MCF 10A (cell line): ENCODE data around the gene PROSER2. TPM values are rescaled to one million over a fixed set of nuclear protein-coding genes. Genes with fewer than 3 reads are reported as not detected.

ENCODE experiments used
- BruUV-seq: library from RNA; stranded (reverse); fragments of 400-500 nt; replicated peaks from 2 replicates; lab custom pipeline; 2021; lab: Mats Ljungman, UMichigan
- CTCF ChIA-PET: fragments of 300-600 bp; sonication (Branson Sonifier 250); formaldehyde crosslinking; extraction: SDS; loops from one replicate; lab custom pipeline; 2021; ENCODE audit warnings: antibody characterized with exemption, inconsistent platforms; lab: Yijun Ruan, JAX
- POLR2A ChIA-PET: fragments of 300-600, 350-650 bp; sonication (Branson Sonifier 250); formaldehyde crosslinking; extraction: SDS; loops from one replicate; lab custom pipeline; 2020; ENCODE audit warnings: antibody characterized with exemption, inconsistent platforms; lab: Yijun Ruan, JAX
- DNase-seq: peaks from one replicate; pipeline ENCODE4 v3.0.0-alpha.2; 2018; ENCODE audit not compliant: unreplicated experiment
- H3K27ac Mint-ChIP-seq: one replicate; pipeline ENCODE4 v1.8.0; 2022; ENCODE audit warnings: mild to moderate bottlenecking, low read depth, mixed read lengths; ENCODE audit not compliant: unreplicated experiment
- H3K27me3 Mint-ChIP-seq: one replicate; pipeline ENCODE4 v1.8.0; 2022; ENCODE audit warnings: mixed read lengths; ENCODE audit not compliant: insufficient read depth, unreplicated experiment
- H3K36me3 Mint-ChIP-seq: one replicate; pipeline ENCODE4 v1.8.0; 2022; ENCODE audit warnings: mild to moderate bottlenecking, moderate library complexity, mixed read lengths; ENCODE audit not compliant: insufficient read depth, unreplicated experiment
- H3K4me1 Mint-ChIP-seq: one replicate; pipeline ENCODE4 v1.8.0; 2022; ENCODE audit warnings: mixed read lengths; ENCODE audit not compliant: insufficient read depth, unreplicated experiment
- H3K4me3 Mint-ChIP-seq: one replicate; pipeline ENCODE4 v1.8.0; 2022; ENCODE audit warnings: mild to moderate bottlenecking, moderate library complexity, mixed read lengths; ENCODE audit not compliant: unreplicated experiment
- H3K9me3 Mint-ChIP-seq: one replicate; pipeline ENCODE4 v1.8.0; 2022; ENCODE audit warnings: mixed read lengths; ENCODE audit not compliant: unreplicated experiment
- intact Hi-C: fragments of 100-400 bp; cut with micrococcal nuclease; formaldehyde crosslinking; loops from 2 replicates; pipeline ENCODE4 v1.14.1; 2022
- total RNA-seq: library from RNA; stranded (reverse); gene quantifications from 2 replicates; pipeline ENCODE4 v1.2.3, GENCODE V29; 2022
- TF ChIP-seq, protein P1 (sequence below): fragments of 200-600 bp; IDR thresholded peaks from one replicate; pipeline ENCODE4 v1.8.0; 2022; ENCODE audit warnings: antibody characterized with exemption, mild to moderate bottlenecking; ENCODE audit not compliant: unreplicated experiment

Gene PROSER2
- total RNA-seq, 1 experiment from 2014 or later: 58.0 TPM

DNA sequence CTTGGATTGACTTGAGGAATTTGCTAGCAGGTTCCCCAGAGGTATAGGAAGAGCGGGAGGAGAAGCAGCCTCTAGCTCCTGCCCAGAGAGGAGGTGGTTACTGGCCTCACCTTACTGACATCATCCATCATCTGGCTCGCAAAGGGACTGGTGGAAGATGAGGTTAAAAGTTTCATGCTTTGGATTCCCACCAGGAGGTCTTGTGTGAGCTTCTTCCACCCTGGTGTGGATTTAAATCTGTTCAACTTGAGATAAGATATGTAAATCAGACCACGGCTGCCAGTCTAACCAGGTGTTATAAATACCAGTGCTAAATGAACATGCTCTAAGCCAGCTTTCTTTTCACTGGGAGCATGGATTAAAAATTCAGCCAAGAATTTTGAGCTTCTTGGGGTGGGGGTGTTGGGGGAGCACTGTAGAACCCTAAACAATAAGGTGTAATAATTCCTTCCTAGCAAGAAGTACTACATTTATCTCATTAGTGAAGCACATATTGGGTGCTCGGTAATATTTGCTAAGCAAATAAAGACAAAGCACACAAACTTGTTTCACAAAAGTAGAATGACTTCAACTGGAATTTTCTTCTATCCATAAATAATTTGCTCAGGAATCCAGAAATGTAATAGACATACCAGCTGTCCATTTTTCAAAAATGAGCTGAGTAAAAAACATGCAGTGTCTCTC, 7.8 kb downstream of the PROSER2 start:
- intact Hi-C loops: no loop called here
- DNase-seq: no peak
- Mint-ChIP-seq H3K9me3 (no peaks in the 10 kb centered on the region), H3K27me3 (no peaks in the 10 kb centered on the region), H3K4me3 (no peak overlapping the region), H3K27ac (peak overlapping the region; percentile 32), H3K36me3 (peaks cover 11% of the 10 kb centered on the region), H3K4me1 (peaks cover 37% of the 10 kb centered on the region)
- TF ChIP-seq, protein P1, sequence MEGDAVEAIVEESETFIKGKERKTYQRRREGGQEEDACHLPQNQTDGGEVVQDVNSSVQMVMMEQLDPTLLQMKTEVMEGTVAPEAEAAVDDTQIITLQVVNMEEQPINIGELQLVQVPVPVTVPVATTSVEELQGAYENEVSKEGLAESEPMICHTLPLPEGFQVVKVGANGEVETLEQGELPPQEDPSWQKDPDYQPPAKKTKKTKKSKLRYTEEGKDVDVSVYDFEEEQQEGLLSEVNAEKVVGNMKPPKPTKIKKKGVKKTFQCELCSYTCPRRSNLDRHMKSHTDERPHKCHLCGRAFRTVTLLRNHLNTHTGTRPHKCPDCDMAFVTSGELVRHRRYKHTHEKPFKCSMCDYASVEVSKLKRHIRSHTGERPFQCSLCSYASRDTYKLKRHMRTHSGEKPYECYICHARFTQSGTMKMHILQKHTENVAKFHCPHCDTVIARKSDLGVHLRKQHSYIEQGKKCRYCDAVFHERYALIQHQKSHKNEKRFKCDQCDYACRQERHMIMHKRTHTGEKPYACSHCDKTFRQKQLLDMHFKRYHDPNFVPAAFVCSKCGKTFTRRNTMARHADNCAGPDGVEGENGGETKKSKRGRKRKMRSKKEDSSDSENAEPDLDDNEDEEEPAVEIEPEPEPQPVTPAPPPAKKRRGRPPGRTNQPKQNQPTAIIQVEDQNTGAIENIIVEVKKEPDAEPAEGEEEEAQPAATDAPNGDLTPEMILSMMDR: no peak
- POLR2A ChIA-PET: interaction anchor here (0.7 to 1.8 kb wide), 6 partner anchors 8 to 107 kb away, joined by 3 to 6 read pairs (median 4); no protein-coding TSS in a partner anchor
- no TSS peak for BruUV-seq
- CTCF ChIA-PET: interaction anchor here (0.8 to 2.6 kb wide), 5 partner anchors 8 to 316 kb away, joined by 3 to 10 read pairs (median 3); no protein-coding TSS in a partner anchor

DNA sequence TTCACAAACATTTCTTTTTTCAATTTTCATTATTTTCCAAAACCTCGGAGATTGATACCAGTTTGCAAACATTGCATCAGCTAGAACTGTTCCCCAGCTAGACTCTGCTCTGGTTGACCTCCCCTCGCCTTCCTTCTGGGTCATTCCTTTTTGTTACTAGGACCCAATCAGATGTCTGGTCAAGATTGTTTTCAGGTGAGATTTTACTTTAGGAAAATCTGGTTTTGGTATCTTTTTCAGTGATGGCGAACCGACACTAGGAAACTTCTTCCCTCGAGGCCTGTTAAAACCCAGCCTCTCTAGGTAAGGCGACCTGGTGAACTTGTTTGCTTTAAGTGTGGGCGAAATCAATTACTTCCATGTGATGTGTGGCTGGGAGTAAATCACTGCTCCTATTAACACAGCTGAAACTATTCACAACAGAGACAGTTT, 8.4 kb downstream of the PROSER2 start:
- Mint-ChIP-seq H3K27ac (peak overlapping the region; percentile 32), H3K4me1 (peaks cover 34% of the 10 kb centered on the region), H3K9me3 (no peaks in the 10 kb centered on the region), H3K36me3 (peaks cover 7% of the 10 kb centered on the region), H3K27me3 (no peaks in the 10 kb centered on the region), H3K4me3 (no peak overlapping the region)
- no TSS peak for BruUV-seq
- TF ChIP-seq, protein P1: no peak
- intact Hi-C loops: no loop called here
- CTCF ChIA-PET: interaction anchor here (1.0 to 2.6 kb wide), 4 partner anchors 9 to 316 kb away, joined by 3 to 10 read pairs (median 3); no protein-coding TSS in a partner anchor
- POLR2A ChIA-PET: interaction anchor here (0.7 to 1.8 kb wide), 6 partner anchors 8 to 107 kb away, joined by 3 to 6 read pairs (median 4); no protein-coding TSS in a partner anchor
- DNase-seq: no peak

DNA sequence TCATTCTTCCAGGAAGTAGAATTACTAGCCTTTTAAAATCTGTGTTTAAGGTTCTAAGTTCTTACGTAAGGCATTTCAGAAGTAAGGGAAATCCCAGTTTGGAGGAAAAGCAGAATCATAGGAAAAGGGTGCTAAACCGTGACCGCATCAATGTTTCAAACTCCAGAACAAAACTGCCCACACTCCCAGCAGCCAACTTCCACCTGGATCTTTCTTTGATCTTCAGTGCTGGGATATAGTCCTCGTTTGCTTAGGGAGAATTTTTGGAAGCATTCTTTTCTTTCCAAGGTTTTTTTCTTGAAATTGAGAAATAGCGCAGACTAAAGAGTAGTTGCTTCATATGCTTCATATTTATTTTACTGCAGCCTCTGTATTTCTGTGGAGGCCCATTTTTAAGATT, 8.9 kb downstream of the PROSER2 start:
- no peaks in the 10 kb centered on the region for H3K27me3 Mint-ChIP-seq
- no peak overlapping the region for H3K27ac Mint-ChIP-seq
- H3K4me1 Mint-ChIP-seq: peaks cover 38% of the 10 kb centered on the region
- CTCF ChIA-PET: interaction anchor here (0.6 to 2.6 kb wide), 3 partner anchors 12 to 1471 kb away, joined by 3 to 10 read pairs (median 5); no protein-coding TSS in a partner anchor
- TF ChIP-seq, protein P1: no peak
- H3K36me3 Mint-ChIP-seq: peaks cover 11% of the 10 kb centered on the region
- DNase-seq: no peak
- intact Hi-C loops: no loop called here
- H3K9me3 Mint-ChIP-seq: no peaks in the 10 kb centered on the region
- POLR2A ChIA-PET: interaction anchor here (0.9 to 1.8 kb wide), 2 partner anchors 12 to 106 kb away, joined by 3 to 4 read pairs; no protein-coding TSS in a partner anchor
- no peak overlapping the region for H3K4me3 Mint-ChIP-seq
- no TSS peak for BruUV-seq

DNA sequence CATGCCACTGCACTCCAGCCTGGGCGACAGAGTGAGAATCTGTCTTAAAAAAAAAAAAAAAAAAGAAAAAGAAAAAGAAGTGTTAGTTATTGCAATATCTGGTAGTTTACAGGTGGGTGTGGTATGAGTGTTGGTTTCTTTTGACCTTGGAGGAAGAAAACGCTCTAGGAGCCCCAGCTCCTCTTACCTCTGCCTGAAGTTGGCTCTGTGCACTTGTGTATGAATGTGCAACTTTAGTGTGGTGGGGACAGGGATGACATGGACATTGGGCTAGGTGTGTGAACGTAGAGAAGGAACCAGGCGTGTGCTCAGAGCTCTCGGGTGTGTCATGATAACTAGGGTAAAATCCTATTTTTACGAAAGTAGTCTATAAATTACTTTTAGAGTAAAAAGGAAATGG, 11.9 kb downstream of the PROSER2 start:
- peaks cover 20% of the 10 kb centered on the region for H3K36me3 Mint-ChIP-seq
- H3K27me3 Mint-ChIP-seq: no peaks in the 10 kb centered on the region
- intact Hi-C loops: no loop called here
- no peak for DNase-seq
- no peak overlapping the region for H3K4me3 Mint-ChIP-seq
- H3K4me1 Mint-ChIP-seq: peaks cover 49% of the 10 kb centered on the region
- H3K9me3 Mint-ChIP-seq: no peaks in the 10 kb centered on the region
- TF ChIP-seq, protein P1: no peak
- ChIA-PET POLR2A (interaction anchor here (1.0 kb wide), 1 partner anchor 24 kb away, joined by 3 read pairs; no protein-coding TSS in a partner anchor), CTCF (interaction anchor here (0.6 kb wide), 2 partner anchors 46 to 107 kb away, joined by 3 read pairs; no protein-coding TSS in a partner anchor)
- BruUV-seq: no TSS peak
- no peak overlapping the region for H3K27ac Mint-ChIP-seq
